ENCODE data around the gene MRE11.

GRCh38 chr11:94516725-94517124 is 23.1 kb upstream of the MRE11 start:
- TF ChIP-seq POLR2A (IDR thresholded peaks at IDR 0.05) (no peak), CTCF (IDR thresholded peaks at IDR 0.05) (no peak), EP300 (IDR thresholded peaks at IDR 0.05) (no peak)
